HG02970 (cell line): ENCODE data around the gene RHOBTB3.
"Not testable (repeated sequence)": the region's sequence is repeated elsewhere in the genome, so short reads cannot be mapped to it uniquely, and the experiment has no call there.

Source experiments
- ATAC-seq: cut with Tn5 transposase; IDR thresholded peaks from one replicate; pipeline ENCODE4 v1.9.1; 2021; ENCODE audit warnings: mild to moderate bottlenecking, moderate library complexity, moderate number of reproducible peaks; ENCODE audit not compliant: unreplicated experiment, low FRiP score

Gene RHOBTB3

DNA sequence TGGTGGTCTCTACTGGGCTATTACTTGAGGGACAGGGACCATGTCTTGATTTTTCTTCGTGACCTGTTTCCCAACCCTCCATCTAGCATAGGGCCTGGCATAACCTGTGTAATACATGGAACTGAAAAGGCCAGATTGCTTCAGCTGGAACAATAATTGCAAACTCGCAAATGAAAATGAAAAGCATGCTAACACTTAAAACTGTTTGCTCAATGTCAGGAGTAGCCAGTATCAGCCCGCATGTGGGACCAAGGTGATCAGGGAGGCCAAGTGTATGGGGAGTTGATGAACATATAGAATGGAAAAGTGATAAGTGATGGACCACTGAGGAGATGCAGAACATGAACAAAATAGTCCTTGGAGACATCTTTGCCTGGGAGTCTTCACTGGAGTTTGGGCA lies 66.2 kb downstream of the RHOBTB3 start:
- ATAC-seq: no peak

DNA sequence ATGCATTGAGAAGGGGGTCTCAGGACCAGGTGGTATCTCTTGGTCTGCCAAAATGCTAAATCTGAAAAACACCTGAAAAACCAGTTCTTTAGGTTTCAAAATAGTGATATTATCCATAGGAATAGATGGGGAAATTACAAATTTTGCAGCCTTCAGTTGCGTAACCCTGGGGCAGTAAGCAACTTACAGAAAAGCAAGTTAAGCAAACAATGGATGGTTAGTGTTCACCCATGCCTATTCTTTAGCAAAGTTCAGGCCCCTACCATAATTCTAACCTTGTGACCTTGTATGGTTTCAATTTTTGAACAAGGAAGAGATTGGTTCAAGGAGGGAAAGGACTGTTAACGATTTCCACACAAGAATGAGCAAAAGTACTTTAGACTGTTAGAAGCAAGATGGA lies 66.9 kb downstream of the RHOBTB3 start:
- no peak for ATAC-seq

DNA sequence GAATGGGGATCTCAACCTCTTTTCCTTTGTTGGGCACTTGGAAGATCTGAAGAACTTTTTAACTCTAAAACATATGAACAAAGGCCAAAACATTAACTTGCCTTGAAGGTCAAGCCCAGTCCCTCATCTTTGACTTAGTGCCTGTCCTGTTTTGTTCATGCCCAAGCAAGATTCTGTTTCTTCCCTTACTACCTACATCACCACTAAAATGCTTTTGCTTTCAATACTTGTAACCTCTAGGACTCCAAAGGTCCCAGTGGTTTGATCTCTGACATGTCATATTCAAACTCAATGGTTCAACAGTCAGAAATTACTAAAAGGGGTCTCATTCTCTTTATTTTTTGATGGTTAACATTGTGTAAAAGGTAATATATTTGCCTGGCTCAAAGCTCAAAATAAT lies 67.4 kb downstream of the RHOBTB3 start:
- no peak for ATAC-seq

DNA sequence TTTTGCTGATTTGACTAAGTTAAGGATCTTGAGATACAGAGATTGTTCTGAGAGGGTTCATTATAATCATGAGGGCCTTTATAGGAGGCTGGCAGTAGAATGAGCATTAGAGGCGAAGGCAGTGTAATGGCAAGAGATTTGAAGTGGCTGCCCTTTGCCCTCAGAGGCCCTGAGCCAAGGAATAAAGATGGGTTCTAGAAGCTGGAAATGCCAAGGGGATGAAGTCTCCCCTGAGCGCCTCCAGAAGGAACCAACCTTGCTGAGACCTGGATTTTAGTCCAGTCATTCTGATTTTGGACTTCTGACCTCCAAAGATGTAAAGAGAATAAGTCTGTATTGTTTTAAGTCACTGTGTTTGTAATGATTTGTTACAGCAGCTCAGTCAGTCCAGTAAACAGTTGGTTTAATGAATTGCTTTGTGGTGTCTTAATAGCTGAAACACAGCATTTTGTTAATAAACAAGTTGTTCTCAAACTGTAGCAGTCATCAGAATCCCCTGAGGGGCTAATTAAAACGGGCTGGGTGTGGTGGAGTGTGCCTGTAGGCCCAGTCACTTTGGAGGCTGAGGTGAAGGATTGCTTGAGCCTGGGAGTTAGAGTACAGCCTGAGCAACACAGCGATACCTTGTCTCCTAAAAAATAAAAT lies 68.2 kb downstream of the RHOBTB3 start:
- ATAC-seq: no peak

DNA sequence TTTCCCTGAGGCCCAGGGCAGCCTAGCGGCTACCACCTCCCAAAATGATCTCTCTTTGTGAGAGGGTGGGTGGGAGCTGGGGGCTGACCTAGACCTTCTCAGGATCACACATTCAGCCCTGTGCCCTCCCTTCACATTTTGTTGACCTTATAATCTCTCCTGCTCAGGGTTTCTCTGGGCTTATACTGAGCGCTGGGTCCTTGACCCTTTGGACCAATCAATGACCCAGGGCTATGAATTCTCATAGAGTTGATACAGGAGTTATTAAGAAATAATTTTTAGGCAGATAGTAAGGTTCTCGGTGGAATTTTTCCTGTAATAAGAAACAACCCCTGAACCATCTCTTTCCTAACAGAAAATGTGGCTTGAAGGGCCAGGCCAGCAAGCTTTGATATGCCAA lies 69.4 kb downstream of the RHOBTB3 start:
- no peak for ATAC-seq

DNA sequence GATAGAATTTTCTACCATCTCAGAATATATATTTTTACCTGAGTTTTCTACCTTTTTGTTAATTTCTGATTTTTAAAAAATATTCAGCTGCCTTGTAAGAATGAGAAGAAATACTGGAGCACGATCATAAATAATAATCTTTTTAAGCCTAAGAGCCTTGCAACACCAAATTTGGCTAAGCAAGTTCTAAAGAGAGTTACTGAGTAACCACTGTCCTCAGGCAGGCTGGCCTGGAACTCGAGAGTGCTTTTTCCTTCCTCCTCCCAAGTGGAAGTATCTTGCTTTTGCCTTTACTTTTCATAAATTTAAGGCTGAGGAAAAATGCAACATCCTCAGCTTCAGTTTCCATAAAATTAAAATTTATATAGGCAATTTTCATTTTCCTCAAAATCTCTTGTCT lies 70.4 kb downstream of the RHOBTB3 start:
- ATAC-seq: no peak

DNA sequence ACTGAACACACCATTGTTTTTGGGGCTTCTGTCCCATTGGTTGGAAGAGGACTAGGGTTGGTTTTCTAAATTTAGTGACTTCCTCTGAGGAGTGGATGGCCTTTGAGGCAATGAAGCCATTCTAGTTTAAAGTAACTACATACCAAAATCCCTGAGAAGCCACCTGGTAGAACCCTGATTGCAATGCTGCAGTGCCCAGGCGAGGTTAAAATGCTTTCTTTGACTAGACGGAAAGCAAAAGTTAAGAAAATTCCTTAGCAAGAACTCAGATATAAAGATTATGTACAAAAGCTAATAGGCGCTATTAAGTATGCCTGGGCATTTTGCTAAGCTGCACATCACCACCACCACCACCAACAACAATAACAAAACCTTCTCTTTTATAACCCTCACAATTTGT lies 70.8 kb downstream of the RHOBTB3 start:
- no peak for ATAC-seq

DNA sequence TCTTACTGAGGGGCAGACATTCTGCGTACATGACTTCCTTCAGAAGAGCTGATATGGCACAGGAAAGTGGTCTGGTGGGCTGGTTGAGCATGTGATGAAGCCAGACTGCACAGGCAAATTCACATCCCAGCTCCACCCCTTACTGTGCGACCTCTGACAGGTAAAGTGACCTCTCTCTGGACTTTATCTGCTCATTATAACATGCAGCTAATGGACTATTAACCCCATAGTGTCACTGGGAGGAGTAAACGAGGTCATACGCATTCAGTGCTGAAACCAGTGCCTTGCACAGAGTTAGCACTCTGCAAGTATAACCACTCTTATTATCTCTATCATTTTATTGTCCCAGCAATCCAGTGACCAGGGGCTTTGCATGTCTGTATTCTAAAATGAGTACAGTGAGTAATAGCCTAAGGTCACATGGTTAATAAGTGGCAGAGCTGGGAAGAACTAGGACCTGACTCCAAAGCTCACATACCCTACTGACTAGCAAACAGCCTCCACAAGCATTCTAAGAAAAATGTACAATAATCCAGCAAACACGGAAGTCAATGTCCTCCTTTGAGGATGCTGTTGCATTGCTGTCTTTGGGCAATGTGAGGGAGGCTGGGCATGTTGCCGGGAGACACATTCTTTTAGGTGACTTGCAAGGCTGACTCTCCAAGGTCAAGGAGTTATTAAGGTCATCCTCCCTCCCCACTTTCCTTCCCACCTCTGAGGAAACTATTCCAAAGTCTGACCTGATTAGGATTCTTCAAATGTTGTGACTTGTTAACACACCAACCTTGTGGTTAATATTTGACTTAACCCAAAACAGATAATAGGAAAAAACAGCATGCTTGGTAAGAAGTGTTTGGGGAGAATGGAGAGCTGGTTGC lies 72.4 kb downstream of the RHOBTB3 start:
- no peak for ATAC-seq

DNA sequence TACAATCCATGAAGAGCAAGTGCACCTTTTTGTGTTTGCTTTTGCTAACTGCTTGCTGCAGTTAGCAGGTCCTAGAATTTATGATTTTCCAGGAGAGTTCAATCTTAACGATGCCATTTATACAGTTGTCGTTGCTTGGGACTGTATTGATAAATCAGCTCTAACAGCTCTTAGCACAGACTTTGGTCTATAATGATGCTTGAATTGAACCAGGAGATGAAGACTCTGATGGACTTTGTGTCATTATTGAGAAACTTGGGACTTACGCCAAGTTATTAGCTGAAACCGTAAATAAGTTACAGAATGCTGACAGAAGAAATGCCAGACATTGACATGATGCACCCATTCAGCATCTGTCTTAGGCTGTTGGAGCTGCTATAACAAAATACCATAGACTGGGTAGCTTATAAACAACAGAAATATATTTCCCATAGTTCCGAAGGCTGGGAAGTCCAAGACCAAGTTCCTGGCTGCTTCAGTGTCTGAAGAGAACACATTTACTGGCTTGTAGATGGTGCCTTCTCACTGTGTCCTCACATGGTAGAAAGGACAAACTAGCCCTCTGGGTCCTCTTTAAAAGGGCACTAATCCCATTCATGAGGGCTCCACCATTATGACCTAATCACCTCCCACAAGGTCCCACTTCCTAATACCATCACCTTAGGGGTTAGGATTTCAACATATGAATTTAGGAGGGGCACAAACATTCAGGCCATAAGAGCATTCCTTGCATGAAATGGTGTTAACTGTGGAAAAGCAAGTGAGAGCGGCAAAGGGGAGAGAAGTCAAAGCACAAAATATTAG lies 73.8 kb downstream of the RHOBTB3 start:
- no peak for ATAC-seq

DNA sequence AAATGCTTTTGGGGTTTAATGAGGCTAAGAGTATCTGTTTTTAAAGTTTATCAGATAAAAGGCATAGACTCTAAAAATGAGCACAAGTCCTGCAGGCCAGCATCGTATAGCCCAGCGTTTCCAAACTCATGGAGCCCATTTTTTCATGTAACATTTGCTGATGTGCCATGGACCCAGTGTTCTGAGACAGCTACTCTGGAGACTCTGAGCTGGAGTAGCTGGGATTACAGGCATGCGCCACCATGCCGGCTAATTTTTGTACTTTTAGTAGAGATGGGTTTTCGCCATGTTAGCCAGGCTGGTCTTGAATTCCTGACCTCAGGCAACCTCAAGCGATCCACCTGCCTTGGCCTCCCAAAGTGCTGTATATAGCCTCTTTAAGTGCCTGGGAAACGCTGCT lies 75.6 kb downstream of the RHOBTB3 start:
- ATAC-seq: no peak

DNA sequence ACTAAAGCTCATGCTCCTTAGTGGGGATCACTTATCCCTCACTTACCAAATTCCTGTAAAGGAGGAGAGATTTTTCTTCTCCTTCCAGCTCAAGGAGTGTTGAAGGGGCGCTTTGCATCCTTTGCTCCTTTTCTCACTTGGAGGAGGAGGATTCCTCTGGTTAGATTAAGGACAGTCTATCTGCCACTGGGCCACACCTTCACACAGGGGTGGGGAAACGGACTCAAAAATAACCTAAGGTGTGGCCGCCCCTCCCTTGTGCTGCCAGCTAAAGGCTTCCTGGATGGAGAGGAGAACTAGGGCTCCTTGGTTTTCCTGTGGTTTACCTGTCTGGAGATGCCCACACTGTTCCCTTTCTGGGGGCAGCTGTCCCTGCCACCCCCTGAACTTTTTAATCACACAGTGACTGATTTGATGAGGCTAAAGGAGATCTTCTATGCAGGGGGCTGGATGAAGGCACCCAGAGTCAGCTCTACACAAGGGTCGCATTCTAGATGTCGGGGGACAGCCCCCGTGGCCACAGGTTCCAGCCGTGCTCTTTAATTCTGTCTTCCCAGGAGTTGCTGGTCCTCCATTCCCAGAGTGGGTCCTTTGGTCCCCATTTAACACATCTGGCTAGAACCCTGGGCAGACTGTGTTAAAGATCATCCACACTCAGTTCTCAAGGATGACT lies 77.0 kb downstream of the RHOBTB3 start:
- ATAC-seq: no peak

DNA sequence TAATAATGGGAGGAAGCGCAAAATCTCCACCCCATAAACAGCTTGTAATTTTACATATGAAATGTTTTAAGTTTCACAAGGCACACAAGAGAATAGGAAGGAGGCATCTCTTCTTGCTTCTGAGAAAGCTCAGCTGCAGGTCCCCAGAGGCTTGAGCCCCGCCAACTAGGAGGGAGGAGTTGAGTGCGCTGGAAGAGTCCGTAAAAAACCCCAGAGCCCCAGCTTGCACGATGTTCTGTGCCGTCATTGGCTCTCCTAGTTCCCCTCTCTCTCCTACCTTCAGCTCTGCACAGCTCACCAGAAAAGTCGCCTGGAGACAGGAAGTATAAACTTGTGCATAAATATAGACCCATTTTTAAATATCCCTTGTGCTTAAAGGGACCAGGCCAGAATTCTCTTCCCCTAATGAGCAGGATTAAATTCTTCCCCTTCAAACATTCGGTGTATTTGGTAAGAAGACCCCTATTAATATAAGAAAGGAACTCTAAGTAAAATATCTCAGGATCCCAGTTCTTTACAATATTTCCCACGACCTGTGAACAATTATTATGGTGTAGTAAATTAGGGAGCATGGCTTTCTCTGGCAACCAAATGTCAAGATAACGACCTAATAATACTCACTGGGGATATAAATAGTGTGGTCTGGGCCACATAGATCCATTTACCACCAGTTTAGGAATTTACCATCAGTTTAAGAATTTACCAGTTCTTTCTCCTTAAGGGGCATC lies 77.7 kb downstream of the RHOBTB3 start:
- ATAC-seq: peak; percentile 100

DNA sequence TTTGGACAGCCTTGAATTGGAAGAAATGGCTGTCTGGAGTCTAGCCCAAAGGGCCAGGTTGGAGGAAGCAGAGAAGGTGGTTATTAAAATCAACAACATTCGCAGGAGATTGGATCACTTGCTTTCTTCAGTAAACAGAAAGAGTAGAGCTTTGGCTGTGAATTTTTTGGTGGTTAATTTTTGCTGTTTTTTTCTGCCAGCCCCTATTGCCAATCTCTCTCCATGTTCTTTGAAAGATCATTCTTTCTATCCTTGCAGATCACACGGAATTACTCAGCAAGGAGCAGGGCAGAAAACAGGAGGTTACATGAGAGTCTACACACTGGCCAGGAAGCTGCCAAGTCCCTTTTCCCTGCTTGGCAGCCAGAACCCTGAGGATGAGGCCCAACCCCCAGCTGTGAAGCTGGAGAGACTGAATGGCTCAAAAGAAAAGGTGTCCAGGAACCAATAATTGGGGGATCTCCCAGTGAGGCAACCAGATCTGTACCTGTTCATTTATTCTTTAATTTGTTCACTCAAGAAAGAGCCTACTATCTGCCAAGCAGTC lies 78.4 kb downstream of the RHOBTB3 start:
- ATAC-seq: no peak

DNA sequence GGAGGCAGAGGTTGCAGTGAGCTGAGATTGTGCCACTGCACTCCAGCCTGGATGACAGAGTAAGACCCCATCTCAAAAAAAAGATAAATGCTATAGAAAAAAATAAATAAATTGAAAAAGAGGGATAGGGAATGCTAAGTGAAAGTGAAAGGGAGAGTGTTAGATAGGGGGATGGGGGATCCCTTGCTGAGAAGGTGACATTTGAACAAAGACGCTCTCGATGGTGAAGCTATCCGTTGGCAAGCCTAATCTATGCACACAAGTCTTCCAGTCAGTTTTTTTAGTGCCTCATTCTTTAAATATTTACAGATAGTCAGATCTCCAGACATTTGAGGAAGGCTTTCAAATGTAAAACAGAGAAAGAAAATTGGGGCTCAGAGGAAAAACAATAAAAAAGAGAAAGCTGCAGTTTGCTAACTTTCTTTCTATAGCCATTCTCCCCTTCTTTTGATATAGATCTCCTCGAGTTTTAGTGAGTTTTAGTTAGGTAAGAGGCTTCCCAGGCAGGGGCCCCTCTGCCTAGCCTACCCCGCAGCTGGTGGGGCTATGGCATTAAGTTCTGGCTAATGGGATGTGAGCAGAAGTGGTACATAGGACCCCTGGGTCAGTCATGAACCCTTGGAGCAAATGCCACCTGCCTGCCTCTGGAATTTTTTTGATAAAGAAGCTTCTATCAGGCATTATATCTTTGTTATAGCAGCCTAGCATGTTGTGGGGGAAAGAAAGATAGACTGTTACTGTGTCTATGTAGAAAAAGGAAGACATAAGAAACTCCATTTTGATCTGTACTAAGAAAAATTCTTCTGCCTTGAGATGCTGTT lies 79.4 kb downstream of the RHOBTB3 start:
- ATAC-seq: no peak

DNA sequence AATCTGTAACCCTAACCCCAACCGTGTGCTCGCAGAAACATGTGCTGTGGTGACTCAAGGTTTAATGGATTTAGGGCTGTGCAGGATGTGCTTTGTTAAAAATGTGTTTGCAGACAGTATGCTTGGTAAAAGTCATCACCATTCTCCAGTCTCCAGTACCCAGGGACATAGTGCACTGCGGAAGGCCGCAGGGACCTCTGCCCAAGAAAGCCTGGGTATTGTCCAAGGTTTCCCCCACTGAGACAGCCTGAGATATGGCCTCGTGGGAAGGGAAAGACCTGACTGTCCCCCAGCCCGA lies 79.9 kb downstream of the RHOBTB3 start:
- ATAC-seq: not testable (repeated sequence)

DNA sequence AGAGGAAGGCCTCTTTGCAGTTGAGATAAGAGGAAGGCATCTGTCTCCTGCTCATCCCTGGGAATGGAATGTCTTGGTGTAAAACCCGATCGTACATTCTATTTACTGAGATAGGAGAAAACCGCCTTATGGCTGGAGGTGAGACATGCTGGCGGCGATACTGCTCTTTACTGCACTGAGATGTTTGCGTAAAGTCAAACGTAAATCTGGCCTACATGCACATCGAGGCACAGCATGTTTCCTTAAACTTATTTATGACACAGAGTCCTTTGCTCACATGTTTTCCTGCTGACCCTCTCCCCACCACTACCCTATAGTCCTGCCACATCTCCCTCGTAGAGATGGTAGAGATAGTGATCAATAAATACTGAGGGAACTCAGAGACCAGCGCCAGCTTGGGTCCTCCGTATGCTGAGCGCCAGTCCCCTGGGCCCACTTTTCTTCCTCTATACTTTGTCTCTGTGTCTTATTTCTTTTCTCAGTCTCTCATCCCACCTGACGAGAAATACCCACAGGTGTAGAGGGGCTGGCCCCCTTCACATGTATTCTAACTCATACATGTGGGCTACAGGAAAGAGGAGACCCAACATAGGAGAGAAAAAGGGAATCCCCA lies 80.4 kb downstream of the RHOBTB3 start:
- ATAC-seq: not testable (repeated sequence)

DNA sequence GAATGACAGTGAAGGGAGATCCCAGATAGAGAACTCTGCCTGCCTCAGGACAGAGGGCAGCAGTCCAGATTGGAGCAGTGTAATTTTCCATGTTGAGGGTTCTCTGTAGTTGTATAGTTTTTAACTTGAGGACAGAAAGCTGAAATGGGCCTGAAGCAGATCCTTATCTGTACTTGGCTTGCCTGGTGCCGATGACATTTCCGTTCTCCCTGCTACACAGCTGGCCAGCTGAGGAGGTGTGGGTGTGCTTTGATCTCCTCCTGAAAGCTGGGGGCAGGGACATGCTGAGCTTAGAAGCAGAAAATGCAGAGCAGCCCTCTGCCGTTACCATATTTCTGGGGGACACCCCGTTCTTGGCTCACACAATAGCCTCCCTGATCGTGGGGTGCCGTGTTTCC lies 80.9 kb downstream of the RHOBTB3 start:
- ATAC-seq: no peak

DNA sequence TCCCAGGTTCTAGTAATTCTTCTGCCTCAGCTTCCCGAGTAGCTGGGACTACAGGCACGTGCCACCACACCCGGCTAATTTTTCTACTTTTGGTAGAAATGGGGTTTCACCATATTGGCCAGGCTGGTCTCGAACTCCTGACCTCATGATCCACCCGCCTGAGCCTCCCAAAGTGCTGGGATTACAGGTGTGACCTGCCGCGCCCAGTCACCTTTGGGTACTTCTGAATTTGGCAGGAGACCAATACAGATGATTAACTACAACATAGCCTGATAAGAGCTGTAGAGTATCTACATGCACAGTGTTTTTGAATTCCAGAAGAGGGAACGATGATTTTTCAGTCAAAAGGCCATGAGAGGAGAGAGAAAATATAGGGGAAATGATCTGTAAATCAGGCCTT lies 81.9 kb downstream of the RHOBTB3 start:
- not testable (repeated sequence) for ATAC-seq
